NCI-H2107 treated with DMSO at 0.1 percent for 48 hours (cell line): Measurements from ENCODE around the gene PWWP2B.
"Not testable (repeated sequence)": the region's sequence is repeated elsewhere in the genome, so short reads cannot be mapped to it uniquely, and the experiment has no call there.

Source experiments
- DNase-seq: peaks from one replicate; lab custom pipeline; 2025; ENCODE audit not compliant: unreplicated experiment; lab: John Stamatoyannopoulos, UW

The PWWP2B gene

DNA sequence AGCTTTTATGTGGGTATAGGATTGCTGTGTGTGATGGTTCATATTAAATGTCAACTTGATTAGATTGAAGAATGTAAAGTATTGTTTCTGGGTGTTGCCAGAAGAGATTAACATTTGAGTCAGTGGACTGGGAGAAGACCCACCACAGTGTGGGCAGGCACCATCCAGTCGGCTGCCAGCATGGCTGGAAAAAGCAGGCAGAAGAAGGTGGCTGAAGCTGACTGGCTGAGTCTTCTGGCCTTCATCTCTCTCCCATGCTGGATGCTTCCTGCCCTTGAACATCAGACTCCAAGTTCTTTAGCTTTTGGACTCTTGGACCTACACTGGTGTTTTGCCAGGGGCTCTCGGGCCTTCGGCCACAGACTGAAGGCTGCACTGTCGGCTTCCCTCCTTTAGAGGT, 16.0 kb upstream of the PWWP2B start:
- not testable (repeated sequence) for DNase-seq

DNA sequence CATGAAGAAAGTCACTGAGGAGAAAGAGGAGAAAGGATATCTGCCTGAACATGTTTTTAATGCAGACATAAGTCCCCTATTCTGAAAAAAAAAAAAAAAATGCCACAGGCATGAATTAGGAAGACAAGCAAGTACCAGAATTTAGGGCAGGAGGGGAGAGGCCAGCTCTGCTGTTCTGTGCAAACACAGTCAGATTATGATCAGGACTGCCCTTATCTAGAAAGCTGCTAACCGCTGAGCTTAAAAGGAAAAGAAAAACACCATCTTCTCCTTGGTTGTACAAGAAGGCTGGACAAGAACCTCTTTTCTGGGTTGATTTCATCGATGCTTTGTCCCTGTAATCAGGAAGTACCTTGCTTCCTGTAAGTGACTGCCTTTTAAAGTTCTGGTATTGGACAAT, 15.3 kb upstream of the PWWP2B start:
- DNase-seq = no peak

DNA sequence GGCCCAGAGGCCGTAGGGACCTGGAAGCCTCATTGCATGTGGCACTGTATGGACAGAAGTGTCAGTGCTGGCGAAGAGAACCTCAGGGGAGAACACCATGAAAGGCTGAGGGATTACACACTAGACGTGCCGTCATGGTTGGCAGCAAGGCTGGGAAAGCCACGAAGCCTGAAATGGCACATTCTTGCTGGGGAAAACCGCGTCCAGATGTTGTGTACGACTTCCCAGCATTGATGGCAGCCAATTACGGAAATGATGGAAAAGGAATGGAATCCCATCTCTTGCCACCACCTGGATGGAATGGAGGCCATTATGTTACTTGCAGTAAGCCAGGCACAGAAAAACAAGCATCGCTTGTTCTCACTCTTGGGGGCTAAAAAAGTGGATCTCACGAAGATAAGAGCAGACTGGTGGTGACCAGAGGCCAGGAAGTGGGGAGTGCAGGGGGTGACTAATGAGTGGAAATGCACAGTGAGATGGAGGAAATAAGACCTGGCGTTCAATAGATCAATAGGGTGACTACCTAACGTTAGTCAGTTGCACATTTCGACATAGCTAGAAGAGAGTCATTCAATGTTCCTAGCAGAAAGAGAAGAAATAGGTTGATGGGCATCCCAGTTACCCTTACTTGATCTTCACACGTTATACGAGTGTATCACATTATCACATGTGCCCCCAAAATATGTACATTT, 14.6 kb upstream of the PWWP2B start:
- no peak for DNase-seq

DNA sequence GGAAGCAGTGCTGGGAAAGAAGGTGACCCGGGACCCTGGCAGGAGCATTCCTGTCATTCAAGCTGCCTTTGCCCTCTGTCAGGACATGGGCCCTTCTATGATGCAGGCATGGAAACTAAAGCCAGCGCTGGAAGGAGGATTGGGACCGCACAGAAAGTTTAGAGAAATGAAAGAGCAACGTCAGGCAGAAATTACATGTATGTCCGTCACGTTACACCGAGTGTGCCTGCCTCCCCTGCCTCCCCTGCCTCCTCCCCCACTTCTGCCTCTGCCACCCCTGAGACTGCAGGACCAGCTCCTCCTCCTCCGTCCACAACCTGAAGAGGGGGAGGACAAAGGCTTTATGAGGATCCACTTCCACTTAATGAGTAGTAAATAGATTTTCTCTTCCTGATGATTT, 13.9 kb upstream of the PWWP2B start:
- DNase-seq = no peak

DNA sequence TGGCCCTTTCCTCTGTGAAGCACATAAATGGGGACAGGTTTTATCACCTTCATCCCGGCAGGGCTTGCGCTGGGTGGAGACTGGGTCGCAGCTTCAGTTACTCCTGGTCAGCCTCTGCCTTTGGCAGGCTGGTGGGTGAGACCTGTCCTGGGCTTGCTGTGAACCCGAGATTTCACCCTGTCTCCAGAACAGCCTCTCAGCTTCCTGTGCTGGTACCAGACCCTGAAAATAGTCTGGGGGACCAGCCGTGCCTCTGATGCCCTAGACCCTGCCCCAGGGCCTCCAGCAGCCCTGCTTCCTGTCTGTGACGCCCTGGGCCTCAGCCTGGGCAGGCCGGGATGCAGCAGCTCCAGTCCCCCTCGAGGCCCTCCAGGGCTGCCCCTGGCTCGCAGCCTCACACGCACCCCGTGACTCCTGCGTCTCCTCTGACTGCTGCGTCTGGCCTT, 13.2 kb upstream of the PWWP2B start:
- DNase-seq = no peak

DNA sequence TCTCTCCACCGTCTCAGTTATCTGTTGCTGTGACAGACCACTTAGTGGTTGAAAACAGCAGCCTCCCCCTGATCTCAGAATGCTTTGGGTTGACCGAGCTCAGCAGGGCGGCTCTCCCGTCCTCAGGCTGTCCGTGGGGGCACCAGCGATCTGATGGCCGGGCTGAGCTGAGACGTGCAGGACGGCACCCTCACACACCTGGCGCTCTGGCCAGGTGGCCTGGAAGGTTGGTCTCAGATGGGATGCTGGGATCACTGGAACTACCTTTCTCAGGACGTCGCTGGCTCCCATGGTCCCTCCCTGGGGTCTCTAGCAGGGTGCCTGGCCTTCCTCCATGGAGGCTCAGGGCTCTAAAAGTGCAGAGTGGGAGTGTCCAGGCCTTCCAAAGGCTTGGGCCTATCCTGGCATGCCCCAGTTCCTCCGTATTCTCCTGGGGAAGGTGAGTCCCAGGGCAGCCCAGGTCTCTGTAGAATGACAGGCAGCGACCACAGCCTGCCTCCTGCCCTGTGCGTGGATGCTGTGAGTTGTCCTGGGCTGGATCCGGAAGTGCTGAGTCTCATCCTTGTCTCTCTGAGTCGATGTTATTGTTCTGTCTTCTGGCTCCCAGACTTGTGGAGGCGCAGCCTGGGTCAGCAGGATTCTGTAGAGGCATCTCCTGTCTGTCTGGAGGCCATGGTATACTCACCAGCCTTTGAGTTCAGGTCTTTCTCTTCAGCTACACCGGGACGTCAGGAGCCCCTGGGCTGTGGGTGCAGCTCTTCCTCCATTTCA, 12.2 kb upstream of the PWWP2B start:
- no peak for DNase-seq

DNA sequence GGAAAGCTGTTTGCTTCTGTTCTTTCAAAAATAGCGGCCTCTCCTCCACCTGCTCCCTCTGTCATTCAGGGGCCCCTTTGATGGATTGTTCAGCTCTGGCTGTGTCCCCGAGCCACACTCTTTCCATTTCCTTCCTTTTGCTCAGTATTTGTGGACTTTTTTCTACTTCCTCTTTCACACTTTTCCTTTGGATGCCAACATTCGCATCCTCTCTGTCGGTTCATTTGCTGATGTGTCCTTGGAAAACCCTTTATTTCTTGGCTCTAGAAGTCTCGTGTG, 11.7 kb upstream of the PWWP2B start:
- no peak for DNase-seq

DNA sequence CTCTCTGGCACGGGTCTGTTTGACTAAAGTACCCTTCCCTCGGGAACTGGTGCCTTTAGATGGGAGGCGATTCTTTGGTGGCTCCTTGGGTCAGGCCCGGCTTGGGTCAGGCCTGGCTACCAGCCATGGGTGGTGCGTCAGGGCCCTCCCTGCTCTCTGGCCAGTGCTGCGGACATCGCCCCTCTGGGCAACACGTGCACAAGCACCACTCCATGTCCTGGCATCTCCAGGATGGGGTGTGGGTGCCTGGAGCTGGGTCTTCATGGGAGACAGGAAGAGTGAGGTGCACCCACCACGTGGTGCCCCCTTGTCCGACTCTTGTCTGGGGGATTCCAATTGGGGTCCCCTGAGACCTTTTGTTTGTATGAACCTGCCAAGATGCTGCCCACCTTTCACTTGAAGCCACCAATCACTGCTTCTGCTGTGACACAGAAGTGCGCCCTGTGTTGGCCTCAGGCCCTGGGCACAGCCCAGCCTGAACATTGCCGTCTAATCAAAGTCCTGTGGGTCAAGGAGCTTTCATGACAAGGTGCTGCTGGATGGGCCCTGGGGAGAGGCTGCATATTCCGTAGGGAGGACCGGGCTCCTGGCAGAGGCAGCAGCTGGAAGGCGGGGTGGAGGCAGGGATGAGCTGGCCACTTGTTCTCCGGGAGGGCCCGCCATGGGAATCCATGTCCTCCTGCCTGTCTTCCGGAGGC, 11.1 kb upstream of the PWWP2B start:
- DNase-seq = no peak

DNA sequence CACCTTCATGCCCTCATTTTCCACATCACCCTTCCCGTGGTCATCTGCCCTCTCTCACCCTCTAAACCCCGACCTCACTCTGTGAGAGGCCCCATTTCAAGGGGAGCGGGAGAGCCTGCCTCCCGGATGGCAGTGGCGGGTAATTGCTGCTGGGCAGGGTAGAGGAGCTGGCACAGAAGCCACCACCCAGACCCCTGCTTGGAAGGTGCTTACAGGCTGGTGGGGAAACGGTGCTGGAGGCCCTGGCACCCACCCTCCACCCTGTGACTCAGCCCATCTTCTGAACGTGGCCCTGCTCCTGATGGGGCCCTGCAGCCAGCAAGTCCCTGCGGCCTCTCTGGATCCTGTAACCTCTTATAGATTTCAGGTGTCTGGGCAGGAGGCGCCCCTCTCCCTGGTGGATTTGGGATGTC, 10.6 kb upstream of the PWWP2B start:
- DNase-seq = no peak

DNA sequence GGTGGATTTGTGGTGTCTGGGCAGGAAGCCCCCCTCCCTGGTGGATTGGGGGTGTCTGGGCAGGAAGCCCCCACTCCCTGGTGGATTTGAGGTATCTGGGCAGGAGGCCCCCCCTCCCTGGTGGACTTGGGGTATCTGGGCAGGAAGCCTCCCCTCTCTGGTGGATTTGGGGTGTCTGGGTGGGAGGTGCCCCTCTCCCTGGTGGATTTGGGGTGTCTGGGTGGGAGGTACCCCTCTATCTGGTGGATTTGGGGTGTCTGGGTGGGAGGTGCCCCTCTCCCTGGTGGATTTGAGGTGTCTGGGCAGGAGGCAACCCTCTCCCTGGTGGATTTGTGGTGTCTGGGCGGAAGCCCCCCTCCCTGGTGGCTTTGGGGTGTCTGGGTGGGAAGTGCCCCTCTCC, 10.1 kb upstream of the PWWP2B start:
- DNase-seq = not testable (repeated sequence)

DNA sequence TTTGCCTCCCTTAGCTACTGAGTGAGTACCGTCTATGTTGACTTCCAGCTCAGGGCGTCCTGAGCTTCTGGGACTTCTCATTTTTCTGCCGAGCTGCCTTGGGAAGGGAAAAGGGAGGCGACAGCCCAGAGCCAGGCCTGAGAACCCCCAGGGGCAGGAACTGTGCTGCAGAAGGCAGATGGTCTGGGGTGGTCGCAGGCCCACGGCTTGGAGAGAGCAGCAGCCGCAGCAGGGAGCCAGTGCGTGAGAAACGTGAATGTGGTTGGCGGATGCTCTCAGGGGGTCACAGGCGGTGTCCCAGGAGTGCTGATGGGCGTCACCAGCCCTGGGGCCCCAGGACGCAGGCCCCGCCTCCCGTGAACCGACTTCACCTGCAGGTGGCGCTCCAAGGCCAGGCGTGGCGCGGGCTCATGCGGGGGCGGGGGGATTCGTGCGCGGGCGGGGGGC, 9.2 kb upstream of the PWWP2B start:
- DNase-seq = no peak

DNA sequence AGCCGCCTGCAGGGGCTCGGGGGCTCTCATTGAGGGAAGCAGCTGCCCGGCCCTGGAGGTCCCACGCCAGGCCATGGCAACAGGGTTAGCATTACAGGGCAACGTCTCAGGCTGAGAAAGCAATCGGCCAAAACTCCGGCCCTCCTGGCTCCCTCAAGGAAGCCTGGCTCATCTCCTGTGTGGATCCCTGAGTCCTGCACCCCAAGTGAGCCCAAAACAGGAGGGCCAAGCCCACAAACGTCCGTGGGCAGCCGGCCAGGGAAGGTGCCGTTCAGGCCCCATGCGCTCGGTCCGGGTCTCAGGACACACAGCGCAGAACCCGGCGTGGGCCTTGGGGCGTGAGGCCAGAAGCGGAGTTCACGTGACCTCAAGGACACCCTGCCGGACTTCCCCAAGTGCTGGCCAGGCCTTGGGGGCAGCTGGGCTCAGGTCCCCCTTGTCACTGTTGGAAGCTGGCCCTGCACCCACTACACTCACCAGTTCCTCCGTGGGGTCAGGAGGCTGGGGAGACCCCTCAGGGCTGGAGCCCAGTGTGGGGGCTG, 8.0 kb upstream of the PWWP2B start:
- DNase-seq = no peak

DNA sequence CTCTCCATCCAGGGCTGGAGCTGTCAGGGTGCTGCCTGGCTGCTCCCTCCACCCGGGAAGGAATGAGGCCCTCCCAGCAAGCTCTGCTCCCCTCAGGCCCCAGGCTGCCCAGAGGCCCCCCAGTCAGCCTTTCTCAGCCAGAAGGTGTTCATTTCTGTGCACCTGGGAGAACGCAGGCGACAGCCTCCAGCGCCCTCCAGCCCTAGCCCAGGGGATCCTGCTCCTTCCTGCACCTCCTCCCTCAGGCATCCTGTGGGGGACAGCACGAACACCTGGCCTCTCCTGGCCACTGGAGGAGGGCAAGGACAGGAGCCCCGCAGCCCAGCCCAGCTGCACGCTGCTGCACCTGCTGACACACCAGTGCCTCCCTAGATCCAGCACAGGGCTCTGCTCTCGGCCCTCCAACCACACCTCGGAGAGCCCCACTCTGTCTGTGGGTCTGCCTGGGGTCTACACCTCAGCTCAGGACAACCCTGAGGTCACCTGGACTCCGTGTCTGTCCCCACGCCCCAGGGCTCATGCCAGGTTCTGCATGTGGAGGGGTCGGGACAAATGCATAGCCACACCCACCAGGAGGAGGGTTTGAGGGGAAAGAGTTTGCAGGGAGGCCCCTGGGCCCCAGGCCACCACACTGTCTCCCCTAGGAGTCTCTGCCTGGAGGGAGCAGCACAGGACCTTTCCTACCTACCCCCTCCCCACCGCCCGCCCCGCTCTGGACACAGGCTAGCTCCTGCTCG, 7.4 kb upstream of the PWWP2B start:
- DNase-seq = peak; percentile 46

DNA sequence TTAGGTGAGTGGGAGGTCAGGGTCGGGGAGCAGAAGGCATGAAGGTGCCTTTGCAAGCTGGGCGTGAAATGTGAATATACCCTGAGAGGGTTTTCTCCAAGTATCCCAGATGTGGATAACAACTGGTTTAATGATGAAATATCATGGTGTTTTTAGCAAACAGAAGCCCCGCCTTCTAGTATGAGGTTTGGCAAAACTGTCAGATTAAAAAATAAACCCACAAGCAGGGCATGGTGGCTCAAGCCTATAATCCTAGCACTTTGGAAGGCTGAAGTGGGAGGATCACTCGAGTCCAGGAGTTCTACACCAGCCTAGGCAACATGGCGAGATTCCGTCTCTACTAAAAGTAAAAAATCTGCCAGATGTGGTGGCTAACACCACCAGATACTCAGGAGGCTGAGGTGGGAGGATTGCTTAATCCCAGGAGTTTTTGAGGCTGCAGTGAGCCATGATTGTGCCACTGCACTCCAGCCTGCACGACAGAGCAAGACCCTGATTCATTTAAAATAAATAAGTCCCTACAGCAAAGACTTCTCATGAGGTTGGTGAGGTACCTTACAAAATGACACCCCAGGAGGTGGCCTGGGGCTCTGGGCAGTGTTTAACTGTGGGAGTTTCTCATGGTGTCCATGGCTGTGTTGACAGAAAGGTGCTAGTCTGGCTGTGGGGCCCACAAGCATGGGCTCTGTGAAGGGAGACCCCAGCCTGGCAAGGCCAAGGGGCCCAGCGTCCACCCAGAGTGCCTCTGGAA, 6.7 kb upstream of the PWWP2B start:
- DNase-seq = no peak

DNA sequence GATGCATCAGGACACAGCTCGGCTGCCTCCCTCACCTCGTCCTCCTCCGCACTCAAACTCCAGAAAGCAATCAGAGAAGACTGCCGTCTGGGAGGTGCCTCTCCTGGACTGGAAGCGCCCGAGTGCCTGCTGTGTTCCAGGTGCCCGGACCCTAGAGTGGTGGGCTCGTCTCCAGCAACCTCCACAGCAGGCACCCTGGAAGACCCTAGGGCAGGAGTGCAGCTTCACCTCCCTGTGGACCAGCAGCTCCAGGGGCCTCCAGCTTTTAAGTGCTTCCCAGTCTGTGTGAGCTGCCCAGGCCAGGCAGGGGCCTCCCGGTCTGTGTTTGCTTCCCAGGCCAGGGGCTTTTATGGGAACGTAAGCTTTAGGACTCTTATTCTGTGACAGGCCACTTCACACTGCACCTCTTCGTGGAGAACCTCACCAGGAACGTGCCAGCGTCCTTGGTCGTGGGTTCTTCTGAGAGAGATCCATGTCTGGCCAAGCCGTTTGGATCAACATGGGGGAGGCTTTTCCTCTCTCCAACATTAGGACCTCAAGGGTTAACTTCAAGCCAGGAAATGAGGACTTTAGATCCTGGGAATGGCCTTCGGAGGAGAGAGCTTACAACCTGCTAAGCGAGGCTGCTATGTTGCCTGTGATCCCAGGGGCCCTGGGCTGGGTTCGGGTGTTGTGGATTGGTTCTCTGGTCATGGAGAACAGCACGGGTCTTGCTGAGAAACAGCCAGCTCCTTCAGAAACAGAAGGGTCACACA, 5.9 kb upstream of the PWWP2B start:
- no peak for DNase-seq

DNA sequence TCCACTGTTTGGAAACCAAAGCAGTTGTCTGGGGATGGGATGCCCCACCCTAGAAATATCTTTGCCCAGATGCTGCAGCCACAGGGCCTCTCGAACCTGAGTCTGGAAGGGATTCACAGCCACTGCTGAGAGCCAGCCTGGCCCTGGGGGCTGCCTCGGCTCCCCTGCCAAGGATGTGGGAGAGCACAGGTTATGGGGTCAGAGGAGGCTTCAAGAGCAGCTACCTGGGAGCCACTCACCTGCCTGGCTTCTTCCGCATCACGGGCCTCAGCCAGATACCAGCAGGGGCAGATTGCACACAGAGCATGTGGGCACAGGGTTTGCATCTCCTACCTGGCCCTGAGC, 5.4 kb upstream of the PWWP2B start:
- no peak for DNase-seq

DNA sequence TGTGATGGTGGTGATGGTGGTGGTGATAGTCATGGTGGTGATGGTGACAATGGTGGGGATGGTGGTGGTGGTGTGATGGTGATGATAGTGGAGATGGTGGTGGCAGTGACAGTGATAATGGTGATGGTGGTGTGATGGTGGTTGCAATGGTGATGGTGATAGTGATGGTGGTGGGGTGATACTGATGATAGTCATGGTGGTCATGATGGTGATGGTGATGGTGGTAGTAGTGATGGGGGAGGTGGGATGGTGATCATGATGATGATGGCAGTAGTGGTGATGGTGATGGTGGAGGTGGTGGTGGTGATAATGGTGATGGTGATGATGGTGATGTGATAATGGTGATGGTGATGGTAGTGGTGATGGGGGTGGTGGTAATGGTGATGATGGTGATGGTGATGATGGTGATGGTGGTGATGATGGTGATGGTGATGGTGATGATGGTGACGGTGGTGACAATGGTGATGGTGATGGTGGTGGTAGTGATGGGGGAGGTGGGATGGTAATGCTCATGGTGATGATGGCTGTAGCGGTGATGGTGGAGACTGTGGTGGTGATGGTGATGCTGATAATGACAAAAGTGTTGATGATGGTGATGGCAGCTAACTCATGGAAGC, 4.7 kb upstream of the PWWP2B start:
- no peak for DNase-seq

DNA sequence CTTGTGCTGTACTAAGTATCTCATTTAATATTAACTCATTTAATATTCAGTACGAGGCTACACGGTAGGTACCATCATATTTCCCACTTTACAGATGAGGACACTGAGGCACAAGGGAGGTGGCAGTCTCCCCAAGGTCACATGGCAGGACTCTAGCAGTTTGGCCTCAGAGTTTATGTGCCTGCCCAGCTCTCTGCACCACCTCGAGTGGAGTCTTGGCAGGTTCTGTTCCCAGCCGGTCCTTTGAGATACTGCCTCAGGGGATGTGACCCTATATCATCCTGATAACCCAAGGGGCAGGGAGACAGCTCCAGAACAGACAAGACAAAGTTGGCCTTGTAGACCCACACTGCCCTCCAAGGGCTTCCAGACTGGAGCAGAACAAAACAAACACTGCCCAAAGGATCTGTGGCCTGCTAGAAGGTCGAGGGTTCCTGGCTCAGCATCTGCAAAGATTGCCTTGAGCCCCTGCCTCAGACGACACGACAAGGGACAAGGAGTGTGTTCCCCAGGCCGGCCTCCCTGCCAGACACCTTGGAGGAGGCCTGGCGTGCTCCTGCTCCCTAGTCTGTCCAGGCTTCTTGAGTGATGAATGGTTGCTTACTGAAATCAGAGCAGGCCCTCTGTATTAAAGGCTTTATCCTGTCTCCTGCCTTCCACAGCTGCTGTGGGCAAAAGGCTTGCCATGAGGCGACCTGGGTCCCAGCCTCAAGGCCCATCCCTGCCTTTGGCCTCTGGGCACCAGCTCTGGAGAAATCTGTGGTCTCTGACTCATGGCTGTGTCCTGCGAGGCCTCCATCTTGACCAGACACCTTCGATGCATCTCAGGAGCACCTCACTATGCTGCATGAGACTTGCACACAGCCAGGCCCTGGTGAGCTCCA, 3.9 kb upstream of the PWWP2B start:
- no peak for DNase-seq
